IMR-90 (cell line): Measurements from ENCODE around the gene SCRG1. TPM values are rescaled to one million over a fixed set of nuclear protein-coding genes. Genes with fewer than 3 reads are reported as not detected.

Experiments
- ATAC-seq: fragments of 200-7000 bp; cut with Tn5 transposase; 2 replicates; pipeline ENCODE4 v1.9.1; 2020; ENCODE audit warnings: low read depth, mild to moderate bottlenecking, moderate library complexity
- BruUV-seq: library from RNA; stranded (reverse); fragments of 400-500 nt; replicated peaks from 2 replicates; lab custom pipeline; 2021; lab: Mats Ljungman, UMichigan
- CTCF ChIA-PET: fragments of 300-600 bp; formaldehyde crosslinking; extraction: SDS; loops from one replicate; lab custom pipeline; 2021; ENCODE audit warnings: antibody characterized with exemption; lab: Yijun Ruan, JAX
- POLR2A ChIA-PET: fragments of 300-600 bp; sonication (Branson Sonifier 250); formaldehyde crosslinking; loops from one replicate; lab custom pipeline; 2022; ENCODE audit warnings: antibody characterized with exemption; ENCODE audit not compliant: unreplicated experiment; lab: Charles Lee
- DNase-seq: peaks from one replicate; pipeline ENCODE4 v3.0.0; 2013
- H2AFZ ChIP-seq: replicated peaks from 2 replicates; pipeline ENCODE3; 2013; ENCODE audit warnings: low read length, mild to moderate bottlenecking; ENCODE audit not compliant: poor library complexity
- H2AK5ac ChIP-seq: 2 replicates; pipeline ENCODE4 v1.6.1; 2013; ENCODE audit warnings: low read depth, low read length, inconsistent platforms
- H2AK9ac ChIP-seq: replicated peaks from 2 replicates; pipeline ENCODE3; 2013; ENCODE audit warnings: mild to moderate bottlenecking, low read depth, low read length, moderate library complexity; ENCODE audit not compliant: poor library complexity
- H2BK120ac ChIP-seq: 2 replicates; pipeline ENCODE4 v1.6.1; 2013; ENCODE audit warnings: low read depth, low read length, inconsistent platforms
- H2BK15ac ChIP-seq: 3 replicates; pipeline ENCODE4 v1.6.1; 2013; ENCODE audit warnings: low read depth, low read length, inconsistent platforms
- H2BK20ac ChIP-seq: 2 replicates; pipeline ENCODE4 v1.6.1; 2013; ENCODE audit warnings: low read depth, mild to moderate bottlenecking, inconsistent platforms, low read length, moderate library complexity
- H2BK5ac ChIP-seq: 2 replicates; pipeline ENCODE4 v1.6.1; 2013; ENCODE audit warnings: mild to moderate bottlenecking, low read depth, low read length, inconsistent platforms; ENCODE audit not compliant: poor library complexity, severe bottlenecking
- H3K14ac ChIP-seq: replicated peaks from 2 replicates; pipeline ENCODE4 v1.6.1; 2013; ENCODE audit warnings: low read depth, low read length, inconsistent platforms
- H3K18ac ChIP-seq: 2 replicates; pipeline ENCODE4 v1.6.1; 2013; ENCODE audit warnings: low read depth, low read length, control low read depth
- H3K23ac ChIP-seq: 2 replicates; pipeline ENCODE4 v1.6.1; 2013; ENCODE audit warnings: low read depth, low read length, inconsistent platforms
- H3K27ac ChIP-seq: 2 replicates; pipeline ENCODE4 v1.5.1; 2013; ENCODE audit warnings: mild to moderate bottlenecking, control low read depth, low read length; ENCODE audit not compliant: insufficient read depth
- H3K27me3 ChIP-seq: 2 replicates; pipeline ENCODE4 v1.6.1; 2013; ENCODE audit warnings: low read length; ENCODE audit not compliant: control insufficient read depth, insufficient read depth
- H3K36me3 ChIP-seq: 2 replicates; pipeline ENCODE4 v1.6.1; 2013; ENCODE audit warnings: low read length, mixed read lengths; ENCODE audit not compliant: control insufficient read depth, insufficient read depth
- H3K4ac ChIP-seq: 2 replicates; pipeline ENCODE4 v1.6.1; 2013; ENCODE audit warnings: low read depth, low read length, inconsistent platforms
- H3K4me1 ChIP-seq: 2 replicates; pipeline ENCODE4 v1.6.1; 2013; ENCODE audit warnings: low read length, mixed read lengths; ENCODE audit not compliant: control insufficient read depth, insufficient read depth
- H3K4me2 ChIP-seq: 2 replicates; pipeline ENCODE4 v1.6.1; 2013; ENCODE audit warnings: low read depth, mild to moderate bottlenecking, control low read depth, low read length, moderate library complexity
- H3K4me3 ChIP-seq: 2 replicates; pipeline ENCODE4 v1.5.1; 2013; ENCODE audit warnings: low read depth, mild to moderate bottlenecking, control low read depth, low read length, moderate library complexity; ENCODE audit not compliant: insufficient read depth
- H3K56ac ChIP-seq: 2 replicates; pipeline ENCODE4 v1.6.1; 2013; ENCODE audit warnings: low read length, inconsistent platforms; ENCODE audit not compliant: insufficient read depth; ENCODE audit errors: extremely low read depth
- H3K79me1 ChIP-seq, 2 experiments: 2 replicates each; pipeline ENCODE4 v1.6.1; 2013; ENCODE audit warnings: low read length in 2 of 2, inconsistent platforms in 1 of 2, low read depth in 1 of 2
- H3K9ac ChIP-seq: 2 replicates; pipeline ENCODE4 v1.6.1; 2013; ENCODE audit warnings: low read depth, low read length, control low read depth
- H3K9me1 ChIP-seq: 2 replicates; pipeline ENCODE4 v1.6.1; 2013; ENCODE audit warnings: low read length, inconsistent platforms; ENCODE audit not compliant: insufficient read depth
- H3K9me3 ChIP-seq: 2 replicates; pipeline ENCODE4 v1.6.1; 2013; ENCODE audit warnings: low read length; ENCODE audit not compliant: control insufficient read depth, insufficient read depth
- H4K20me1 ChIP-seq: 2 replicates; pipeline ENCODE4 v1.6.1; 2013; ENCODE audit warnings: low read length, inconsistent platforms; ENCODE audit not compliant: insufficient read depth
- H4K5ac ChIP-seq: 2 replicates; pipeline ENCODE4 v1.6.1; 2013; ENCODE audit warnings: mild to moderate bottlenecking, low read depth, low read length, control low read depth
- H4K8ac ChIP-seq, 2 experiments: 2 replicates each; pipeline ENCODE4 v1.6.1; 2013; ENCODE audit warnings: low read depth in 2 of 2, low read length in 2 of 2, control low read depth in 1 of 2, inconsistent platforms in 1 of 2
- H4K91ac ChIP-seq: 2 replicates; pipeline ENCODE4 v1.6.1; 2013; ENCODE audit warnings: low read depth, low read length, inconsistent platforms; ENCODE audit not compliant: insufficient read depth
- CEBPB ChIP-seq: IDR thresholded peaks from 2 replicates; pipeline ENCODE4 v1.6.1; 2012; ENCODE audit warnings: low read depth, low read length, improper control_type of control experiment
- MXI1 ChIP-seq: IDR thresholded peaks from 2 replicates; pipeline ENCODE4 v1.6.1; 2012; ENCODE audit warnings: low read depth, mild to moderate bottlenecking, low read length, moderate library complexity, borderline replicate concordance
- dilution Hi-C: fragments of 300-500 bp; cut with HindIII; formaldehyde crosslinking; loops from one replicate; pipeline ENCODE4 v1.14.3; 2018; ENCODE audit warnings: low sequenced_read_pairs; ENCODE audit not compliant: unreplicated experiment
- in situ Hi-C: fragments of 300-500 bp; cut with MboI; formaldehyde crosslinking; loops from 3 replicates; pipeline ENCODE4 v1.14.3; 2019; ENCODE audit warnings: low sequenced_read_pairs, inconsistent platforms, mixed read lengths
- intact Hi-C: fragments of 100-400 bp; cut with micrococcal nuclease; formaldehyde crosslinking; loops from 2 replicates; pipeline ENCODE4 v1.10.0; 2022
- polyA plus RNA-seq, 3 experiments: library from polyadenylated mRNA; depleted of rRNA; stranded (reverse); fragments of >200 nt; gene quantifications; 2 replicates each; pipeline ENCODE4 v1.2.3, GENCODE V29; 2012; ENCODE audit warnings: low replicate concordance in 1 of 3
- total RNA-seq: library from RNA; depleted of rRNA; stranded (reverse); fragments of >200 nt; gene quantifications from 2 replicates; pipeline ENCODE4 v1.2.3, GENCODE V29; 2012

SCRG1 gene
- total and polyA plus RNA-seq, 2 of the 4 experiments (the other 2 are of a cell fraction) = under 0.01 to 0.22 TPM

- POLR2A ChIA-PET = no interaction called here
- Histone ChIP-seq H3K27me3 (no peaks in the 10 kb centered on the region), H3K4me3 (no peak overlapping the region), H3K9me1 (no peaks in the 10 kb centered on the region), H3K14ac (no peak overlapping the region), H3K36me3 (no peaks in the 10 kb centered on the region), H4K5ac (no peak overlapping the region), H3K9ac (no peak overlapping the region), H2BK20ac (no peak overlapping the region), H3K23ac (no peak overlapping the region), H4K20me1 (no peaks in the 10 kb centered on the region), H4K91ac (no peak overlapping the region), H2AFZ (no peak overlapping the region), H3K4ac (no peak overlapping the region), H3K9me3 (no peaks in the 10 kb centered on the region), H3K79me1 (no peaks in the 10 kb centered on the region), H2BK120ac (no peak overlapping the region), H3K18ac (no peak overlapping the region), H2BK15ac (no peak overlapping the region), H2BK5ac (no peak overlapping the region), H3K4me2 (no peak overlapping the region), H3K4me1 (peaks cover 1% of the 10 kb centered on the region; the same call in 1 of the 2 replicates), H4K8ac (no peak overlapping the region), H2AK5ac (no peak overlapping the region), H3K56ac (no peak overlapping the region), H3K27ac (no peak overlapping the region), H2AK9ac (no peak overlapping the region)
- ATAC-seq (no peak), DNase-seq (no peak)
- dilution Hi-C loops = no loop called here
- in situ Hi-C loops = no loop called here
- intact Hi-C loops = no loop called here
- TF ChIP-seq CEBPB = peak; percentile 22; the same call in 1 of the 2 replicates
- TF ChIP-seq MXI1 = no peak
- CTCF ChIA-PET = no interaction called here
- no TSS peak for BruUV-seq
These were observed 44.2 kb upstream of the SCRG1 start for GRCh38 chr4:173443121-173443520.
